Pancreas (tissue), 10 donors: ENCODE data around the gene SLC48A1. TPM values are rescaled to one million over a fixed set of nuclear protein-coding genes. Genes with fewer than 3 reads are reported as not detected.

Experiments
- ATAC-seq, 4 donors: fragments of 200-7000 bp; cut with Tn5 transposase; one replicate each; pipeline versions ENCODE4 v1.8.0 to v1.9.1; 2020; ENCODE audit warnings: mild to moderate bottlenecking in 4 of 4, moderate library complexity in 4 of 4
- DNase-seq, 6 donors: peaks; one replicate each; pipeline ENCODE4 v3.0.0-alpha.2; 2020
- FAIRE-seq: peaks from 2 replicates; lab custom pipeline; 2012; peaks lifted over from hg19 to GRCh38; lab: Jason Lieb, UNC
- H3K27ac ChIP-seq, 4 donors: fragments of 200-600 bp; sonication (generic); 1 replicate in 3 of 4; 2 replicates in 1 of 4; pipeline versions ENCODE4 v1.5.0 to v1.8.0; 2020
- H3K27me3 ChIP-seq, 4 donors: fragments of 200-600 bp; one replicate each; pipeline ENCODE4 v1.8.0; 2021
- H3K36me3 ChIP-seq, 3 donors: fragments of 200-600 bp; sonication (generic) in 1 of 3; one replicate each; pipeline versions ENCODE4 v1.5.0 to v1.8.0; 2020 to 2021
- H3K4me1 ChIP-seq, 3 donors: fragments of 200-600 bp; one replicate each; pipeline ENCODE4 v1.8.0; 2021
- H3K4me3 ChIP-seq, 4 donors: fragments of 200-600 bp; sonication (generic) in 2 of 4; one replicate each; pipeline versions ENCODE4 v1.5.0 to v1.8.0; 2020 to 2021
- H3K9me3 ChIP-seq, 4 donors: fragments of 200-600 bp; one replicate each; pipeline ENCODE4 v1.8.0; 2021
- CTCF ChIP-seq, 4 donors: fragments of 200-600 bp; sonication (generic) in 3 of 4; IDR thresholded peaks; one replicate each; pipeline versions ENCODE4 v1.5.0 to v1.8.0; 2021; ENCODE audit warnings: antibody characterized with exemption in 4 of 4
- WGBS, 2 donors: extraction: QIAGEN DNeasy Blood & Tissue Kit; methylation state at CpG; one replicate each; pipeline ENCODE4 v1.1.7; 2013; 5-methylcytosine and 5-hydroxymethylcytosine counted together
- intact Hi-C, 3 donors: fragments of 100-400 bp; cut with DNase I; formaldehyde crosslinking; loops; one replicate each; pipeline versions ENCODE4 v1.11.1 to v1.14.2; 2022
- polyA plus RNA-seq, 2 donors: library from polyadenylated mRNA; stranded (reverse); fragments of 200-250 nt; gene quantifications; one replicate each; pipeline ENCODE4 v1.2.3, GENCODE V29; 2013
- total RNA-seq, 6 donors: library from RNA; stranded (reverse); fragmentation: NEBNext Ultra II Directional in 4 of 6; extraction: Animal tissue kit (Norgen Biotek cat#: 25700) in 4 of 6; gene quantifications; one replicate each; pipeline versions ENCODE4 v1.2.1 to v1.2.4, GENCODE V29; 2021 to 2023
- donor health status: healthy with polysubstance abuse.
- donor health status: DM: no; HTN: no; CAD: no; lungs with moderate emphysema.
- donor health status: DM: no; HTN: no; CAD: no.
- donor health status: control.
- donor health status: control.
- donor health status: Bipolar disorder and iron deficiency.
- donor health status: DM: yes; HTN: yes; CAD: no.
- donor health status: DM: no; HTN: no; CAD: no.
- donor health status: DM: no; HTN: no; CAD: no.
- donor health status: DM: yes; HTN: yes; CAD: no.

The SLC48A1 gene
- total and polyA plus RNA-seq, 8 donors = 12.2 to 17.2 (median 13.8) TPM

DNA sequence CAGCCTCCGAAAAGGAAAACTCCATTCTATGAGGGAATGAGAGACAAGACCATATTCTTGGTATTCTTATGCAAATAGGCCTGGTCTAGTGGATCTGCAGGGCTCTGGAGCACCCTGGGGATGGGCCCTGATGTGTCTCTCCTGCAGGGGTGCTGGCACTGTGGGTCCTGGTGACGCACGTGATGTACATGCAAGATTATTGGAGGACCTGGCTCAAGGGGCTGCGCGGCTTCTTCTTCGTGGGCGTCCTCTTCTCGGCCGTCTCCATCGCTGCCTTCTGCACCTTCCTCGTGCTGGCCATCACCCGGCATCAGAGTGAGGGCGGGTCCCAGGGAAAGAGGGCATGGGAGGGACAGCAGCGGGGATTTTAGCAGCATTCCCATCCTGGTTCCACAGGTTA, 5.8 kb downstream of the SLC48A1 start:
- Histone ChIP-seq H3K4me3 (no peak overlapping the region), H3K4me1 (peaks cover 0 to 11% (median 0%) of the 10 kb centered on the region in 3 donors), H3K36me3 (peaks cover 0 to 12% (median 0%) of the 10 kb centered on the region in 3 donors), H3K27me3 (no peaks in the 10 kb centered on the region), H3K9me3 (no peaks in the 10 kb centered on the region), H3K27ac (no peak overlapping the region)
- ATAC-seq (no peak), DNase-seq (no peak), FAIRE-seq (no peak)
- WGBS, 2 donors = 51 to 52% methylated on average over 14 of the region's 14 CpGs
- intact Hi-C loops = loop anchor here in 2 of 3 donors (5.0 to 10.0 kb wide), 3 partner anchors 37 to 747 kb away; no protein-coding TSS in a partner anchor
- no peak for TF ChIP-seq CTCF (IDR thresholded peaks at IDR 0.05)

DNA sequence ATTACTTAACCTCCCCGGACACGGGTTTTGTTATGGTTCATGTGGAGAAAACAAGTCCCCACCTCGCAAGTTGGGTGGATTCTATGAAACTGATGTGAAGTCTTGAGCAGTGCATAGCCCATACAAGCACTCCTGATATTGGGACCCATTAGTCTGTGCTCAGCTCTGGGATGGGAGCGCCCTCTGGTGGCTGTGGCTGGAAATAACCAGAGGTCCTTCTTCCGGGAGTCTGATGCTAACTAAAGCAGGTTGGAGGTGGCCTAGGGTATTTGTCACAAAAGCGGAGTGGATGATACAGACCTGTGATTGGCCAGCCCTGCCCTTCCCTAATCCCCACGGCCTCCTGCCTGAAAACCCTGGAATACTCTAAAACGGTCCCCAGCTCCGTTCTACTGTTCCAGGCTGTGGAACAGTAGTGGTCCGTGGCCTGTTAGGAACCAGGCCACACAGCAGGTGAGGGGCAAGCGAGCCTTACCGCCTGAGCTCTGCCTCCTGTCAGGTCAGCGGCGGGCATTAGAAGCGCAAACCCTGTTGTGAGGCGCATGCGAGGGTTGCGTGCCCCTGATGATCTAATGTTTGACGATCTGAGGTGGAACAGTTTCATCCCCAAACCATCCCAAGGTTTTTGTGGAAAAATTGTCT, 6.4 kb downstream of the SLC48A1 start:
- TF ChIP-seq CTCF (IDR thresholded peaks at IDR 0.05) = peak; percentile 85 to 91 (median 90)
- Histone ChIP-seq H3K4me3 (no peak overlapping the region), H3K36me3 (peaks cover 0 to 13% (median 2%) of the 10 kb centered on the region in 3 donors), H3K27ac (no peak overlapping the region), H3K9me3 (no peaks in the 10 kb centered on the region), H3K27me3 (no peaks in the 10 kb centered on the region), H3K4me1 (peaks cover 0 to 5% (median 0%) of the 10 kb centered on the region in 3 donors)
- FAIRE-seq = no peak
- 37 to 40% methylated on average over 19 of the region's 19 CpGs for WGBS, 2 donors
- peak; percentile 74 to 99 (median 90) for DNase-seq
- intact Hi-C loops = loop anchor here in 2 of 3 donors (5.0 to 10.0 kb wide), 3 partner anchors 37 to 747 kb away; no protein-coding TSS in a partner anchor
- peak; percentile 81 to 92 (median 88) for ATAC-seq

DNA sequence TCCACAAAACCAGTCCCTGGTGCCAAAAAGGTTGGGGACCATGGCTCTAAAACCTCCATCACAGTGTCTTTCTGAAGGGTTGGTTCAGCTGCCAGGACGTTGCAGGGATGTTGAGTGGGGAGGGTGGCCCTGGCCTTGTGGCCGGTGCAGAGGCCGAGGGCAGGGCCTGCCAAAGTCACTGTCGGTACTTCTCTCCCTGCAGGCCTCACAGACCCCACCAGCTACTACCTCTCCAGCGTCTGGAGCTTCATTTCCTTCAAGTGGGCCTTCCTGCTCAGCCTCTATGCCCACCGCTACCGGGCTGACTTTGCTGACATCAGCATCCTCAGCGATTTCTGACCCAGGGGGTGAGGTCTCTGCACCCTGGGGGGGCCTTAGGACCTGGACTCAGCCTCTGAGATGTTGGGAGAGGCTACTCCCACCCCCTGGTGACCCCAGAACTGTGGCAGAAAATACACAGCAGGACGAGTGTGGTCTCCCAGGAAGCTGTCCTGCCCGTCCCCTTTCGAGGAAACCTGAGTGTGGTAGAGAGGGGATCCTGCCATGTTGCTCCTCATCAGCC, 7.0 kb downstream of the SLC48A1 start:
- H3K36me3 ChIP-seq = peaks cover 0 to 13% (median 8%) of the 10 kb centered on the region in 3 donors
- intact Hi-C loops = loop anchor here in 2 of 3 donors (5.0 to 10.0 kb wide), 5 partner anchors 38 to 748 kb away; no protein-coding TSS in a partner anchor
- H3K4me1 ChIP-seq = peaks cover 0 to 2% (median 0%) of the 10 kb centered on the region in 3 donors
- no peaks in the 10 kb centered on the region for H3K27me3 ChIP-seq
- no peak overlapping the region for H3K27ac ChIP-seq
- H3K4me3 ChIP-seq = no peak overlapping the region
- H3K9me3 ChIP-seq = no peaks in the 10 kb centered on the region
- FAIRE-seq (no peak), DNase-seq (peak in 2 of 6 donors; percentile 17 to 54), ATAC-seq (no peak)
- TF ChIP-seq CTCF (IDR thresholded peaks at IDR 0.05) = no peak
- WGBS, 2 donors = 74 to 78% methylated on average over 11 of the region's 11 CpGs

DNA sequence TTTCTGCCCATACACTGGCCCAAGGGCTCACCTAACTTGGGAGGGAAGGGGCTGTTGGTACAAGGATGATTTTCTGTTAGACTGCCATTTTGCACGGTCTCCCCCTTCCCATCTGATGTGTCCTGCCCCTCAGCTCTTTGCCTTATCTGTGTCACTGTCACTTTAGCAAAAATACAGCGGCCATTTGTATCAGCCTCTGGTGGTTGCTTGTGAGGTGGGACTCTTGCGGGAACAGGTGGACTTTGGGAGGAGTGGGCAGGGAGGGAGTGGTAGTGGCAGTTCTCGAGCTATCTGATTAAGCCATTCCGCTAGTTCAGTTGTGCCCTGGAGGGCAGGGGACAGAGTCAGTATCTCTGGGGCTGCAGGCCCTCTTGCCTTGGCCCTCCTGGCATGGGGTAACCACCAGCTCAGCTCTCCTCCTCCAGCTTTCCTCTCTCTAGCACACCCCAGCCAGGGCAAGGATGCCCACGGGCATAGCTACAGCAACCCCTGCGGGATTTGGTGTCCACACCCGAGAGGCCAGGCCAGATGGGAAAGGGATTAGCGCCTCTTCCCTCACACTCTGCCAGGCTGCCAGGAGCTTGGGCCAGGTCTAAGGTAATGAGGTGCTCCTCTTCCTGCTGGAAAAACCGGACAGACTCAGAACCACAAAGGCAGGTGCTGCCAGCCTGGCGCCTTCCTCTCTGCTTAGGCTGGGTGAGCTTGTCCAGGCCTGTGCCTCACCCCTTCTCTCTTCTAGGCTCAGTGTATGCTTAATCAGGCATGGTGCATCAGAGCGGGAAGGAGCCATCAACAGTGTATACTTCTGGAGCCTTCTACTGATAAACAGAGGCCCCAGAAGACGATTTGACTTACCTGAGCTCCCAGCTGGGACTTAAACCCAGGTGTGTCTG, 8.7 kb downstream of the SLC48A1 start:
- no peaks in the 10 kb centered on the region for H3K27me3 ChIP-seq
- intact Hi-C loops = loop anchor here in 1 of 3 donors (5.0 to 10.0 kb wide), 2 partner anchors 53 to 69 kb away; no protein-coding TSS in a partner anchor
- DNase-seq = peak in 1 of 6 donors; percentile 55
- H3K4me1 ChIP-seq = no peaks in the 10 kb centered on the region
- no peak for TF ChIP-seq CTCF (IDR thresholded peaks at IDR 0.05)
- 80 to 82% methylated on average over 13 of the region's 13 CpGs for WGBS, 2 donors
- no peak overlapping the region for H3K4me3 ChIP-seq
- FAIRE-seq = no peak
- H3K9me3 ChIP-seq = no peaks in the 10 kb centered on the region
- H3K27ac ChIP-seq = no peak overlapping the region
- ATAC-seq = no peak
- H3K36me3 ChIP-seq = peaks cover 0 to 19% (median 8%) of the 10 kb centered on the region in 3 donors
